ENCODE results near the gene GPRC5C. TPM values are rescaled to one million over a fixed set of nuclear protein-coding genes. Genes with fewer than 3 reads are reported as not detected.

The GPRC5C gene
- total and polyA plus RNA-seq, 2 of the 13 experiments (the other 11 are each of a cell fraction or from before 2014, with no cell fraction given), result 85.6 to 300 TPM

DNA sequence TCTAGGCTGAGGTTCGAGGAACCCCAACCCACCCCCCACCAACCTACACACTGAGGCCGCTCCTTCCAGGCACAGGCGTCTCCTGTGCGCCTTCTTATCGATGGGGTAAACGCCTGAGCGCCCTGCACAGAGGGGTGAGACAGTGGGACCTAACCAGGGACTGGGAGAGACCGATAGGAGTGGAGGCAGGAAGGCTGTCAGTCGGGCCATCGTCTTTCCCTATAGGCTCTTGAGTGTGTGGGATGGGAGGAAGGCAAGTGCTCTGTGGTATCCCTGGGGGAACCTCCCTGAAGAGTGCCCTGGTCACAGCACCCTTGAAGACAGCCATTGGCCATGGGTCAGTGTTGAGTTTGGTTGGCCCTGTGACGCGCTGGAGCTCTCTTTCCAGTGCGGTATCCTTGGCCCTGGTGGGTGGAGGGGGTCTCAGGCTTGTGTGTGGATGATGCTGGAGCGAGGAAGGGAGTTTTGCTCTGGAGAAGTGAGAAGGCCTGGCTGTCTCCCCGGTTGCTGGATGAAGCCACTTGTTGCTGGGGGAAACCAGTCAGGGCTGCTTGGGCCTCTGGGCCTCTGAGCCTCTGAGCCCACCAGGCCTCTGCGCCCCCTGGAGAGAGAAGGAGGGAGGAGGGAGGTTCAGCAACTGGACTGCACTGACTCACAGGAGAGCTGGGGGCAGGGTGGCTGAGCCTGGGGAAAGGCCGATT is 1.7 kb downstream of the GPRC5C start:
- peak overlapping the region; percentile 82 to 94 (median 89) for H3K4me3 ChIP-seq (replicated peaks in 1 of 3; ENCODE audit: insufficient read depth in 1 of 3, low read depth in 2 of 3, low read length in 3 of 3)
- ATAC-seq, result peak; percentile 5
- H3K9ac ChIP-seq (ENCODE audit: insufficient read depth, low read depth, low read length), result peak overlapping the region; percentile 99
- intact Hi-C loops (cut with micrococcal nuclease; ENCODE audit: unreplicated experiment), result loop anchor here (1.0 kb wide), 1 partner anchor 9 kb away; no protein-coding TSS in a partner anchor
- peak overlapping the region; percentile 89 for H3K4me2 ChIP-seq (ENCODE audit: low read depth, low read length)
- DNase-seq (ENCODE audit: low spot score), result peak; percentile 72
- peaks cover 0 to 6% of the 10 kb centered on the region in 2 experiments; a peak in 3 of 5 replicates for H3K36me3 ChIP-seq (replicated peaks in 1 of 2; ENCODE audit: control insufficient read depth in 1 of 2, insufficient read depth in 2 of 2, low read length in 2 of 2)
- H3K4me1 ChIP-seq (ENCODE audit: insufficient read depth, low read length), result peaks cover 60% of the 10 kb centered on the region
- peak overlapping the region; percentile 29 for H3K27ac ChIP-seq (ENCODE audit: extremely low read length, insufficient read depth, low read length)
- H4K20me1 ChIP-seq (ENCODE audit: insufficient read depth, low read length), result peaks cover 44% of the 10 kb centered on the region
- CTCF ChIA-PET (ENCODE audit: low intra/inter-chr PET ratio, low total read pairs), result interaction anchor here (1.7 to 2.0 kb wide), 2 partner anchors 24 to 25 kb away, joined by 6 to 14 read pairs; no protein-coding TSS in a partner anchor
- WGBS (ENCODE audit: low lambda C conversion rate), result 32% methylated on average over 16 of the region's 17 CpGs
- POLR2A ChIA-PET, result interaction anchor here (0.9 to 7.4 kb wide), 8 partner anchors 8 to 303 kb away, joined by 3 to 99 read pairs (median 4); partner anchors contain the start of gene RAB37
- peaks cover 72% of the 10 kb centered on the region for H3K79me2 ChIP-seq (ENCODE audit: insufficient read depth, low read length)
- no TSS peak for BruUV-seq (replicated peaks)
- H3K27me3 ChIP-seq (ENCODE audit: control insufficient read depth in 1 of 2, insufficient read depth in 2 of 2, low read length in 2 of 2), result no peaks in the 10 kb centered on the region; a peak in 1 of 5 replicates
- 0 out of 2 replicates have a peak, but pooled peaks cover 5% of the 10 kb centered on the region for H3K9me3 ChIP-seq (ENCODE audit: low read length)
- in situ Hi-C loops (cut with HindIII; ENCODE audit: extremely low pct_ligation_motif_present, low pct_unique_long_range_greater_than_20kb), result loop anchor here (10.0 to 25.0 kb wide), 3 partner anchors 321 to 1146 kb away; no protein-coding TSS in a partner anchor
- no peak overlapping the region for H2AFZ ChIP-seq (ENCODE audit: low read length)
- FAIRE-seq, result no peak
- TF ChIP-seq LCORL (IDR thresholded peaks at IDR 0.05), result no peak
- TF ChIP-seq LCORL (CRISPR knock-in tag; IDR thresholded peaks at IDR 0.05), result 0 out of 2 replicates have a peak, but pooled peaks have one; percentile 9
- TF ChIP-seq ZGPAT (CRISPR knock-in tag; IDR thresholded peaks at IDR 0.05), result peak; percentile 62
- TF ChIP-seq ZNF652 (CRISPR knock-in tag; IDR thresholded peaks at IDR 0.05; ENCODE audit: borderline replicate concordance, low read depth), result 0 out of 2 replicates have a peak, but pooled peaks have one; percentile 22
- TF ChIP-seq FOXA3 (CRISPR knock-in tag; IDR thresholded peaks at IDR 0.05), result peak; percentile 10; the same call in 1 of the 2 replicates
- 0 out of 2 replicates have a peak, but pooled peaks have one; percentile 56 for TF ChIP-seq DNMT3B (CRISPR knock-in tag; conservative IDR thresholded peaks at IDR 0.05)
- TF ChIP-seq HMGXB3 (CRISPR knock-in tag; IDR thresholded peaks at IDR 0.05; ENCODE audit: borderline replicate concordance), result no peak
- TF ChIP-seq, protein P1, sequence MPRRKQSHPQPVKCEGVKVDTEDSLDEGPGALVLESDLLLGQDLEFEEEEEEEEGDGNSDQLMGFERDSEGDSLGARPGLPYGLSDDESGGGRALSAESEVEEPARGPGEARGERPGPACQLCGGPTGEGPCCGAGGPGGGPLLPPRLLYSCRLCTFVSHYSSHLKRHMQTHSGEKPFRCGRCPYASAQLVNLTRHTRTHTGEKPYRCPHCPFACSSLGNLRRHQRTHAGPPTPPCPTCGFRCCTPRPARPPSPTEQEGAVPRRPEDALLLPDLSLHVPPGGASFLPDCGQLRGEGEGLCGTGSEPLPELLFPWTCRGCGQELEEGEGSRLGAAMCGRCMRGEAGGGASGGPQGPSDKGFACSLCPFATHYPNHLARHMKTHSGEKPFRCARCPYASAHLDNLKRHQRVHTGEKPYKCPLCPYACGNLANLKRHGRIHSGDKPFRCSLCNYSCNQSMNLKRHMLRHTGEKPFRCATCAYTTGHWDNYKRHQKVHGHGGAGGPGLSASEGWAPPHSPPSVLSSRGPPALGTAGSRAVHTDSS (CRISPR knock-in tag; conservative IDR thresholded peaks at IDR 0.05), result no peak
- TF ChIP-seq KLF12 (CRISPR knock-in tag; IDR thresholded peaks at IDR 0.05; ENCODE audit: borderline replicate concordance), result 0 out of 2 replicates have a peak, but pooled peaks have one; percentile 37
- 0 out of 2 replicates have a peak, but pooled peaks have one; percentile 32 for TF ChIP-seq TOPORS (CRISPR knock-in tag; IDR thresholded peaks at IDR 0.05)
- TF ChIP-seq ZC3H13 (CRISPR knock-in tag; IDR thresholded peaks at IDR 0.05), result no peak

Measured in HepG2 (cell line).